HEK293T (cell line): ENCODE results near the gene CMAS.
"Not testable (repeated sequence)": the region's sequence is repeated elsewhere in the genome, so short reads cannot be mapped to it uniquely, and the experiment has no call there.

Source experiments
- CTCF ChIA-PET: fragments of 350-600 bp; formaldehyde crosslinking; extraction: SDS; loops from one replicate; lab custom pipeline; 2021; ENCODE audit warnings: antibody characterized with exemption, inconsistent platforms; lab: Yijun Ruan, JAX
- POLR2A ChIA-PET: fragments of 350-600 bp; formaldehyde crosslinking; extraction: SDS; loops from one replicate; lab custom pipeline; 2020; ENCODE audit warnings: antibody characterized with exemption, inconsistent platforms; lab: Yijun Ruan, JAX
- DNase-seq: peaks from one replicate; pipeline ENCODE4 v3.0.0; 2012; ENCODE audit warnings: mixed read lengths; ENCODE audit errors: extremely low spot score
- ARNT ChIP-seq: fragments of 450-650 bp; IDR thresholded peaks from 2 replicates; pipeline ENCODE4 v1.6.1; 2017; ENCODE audit warnings: mild to moderate bottlenecking
- BHLHE40 ChIP-seq: fragments of 450-650 bp; IDR thresholded peaks from 2 replicates; pipeline ENCODE4 v1.6.1; 2016; ENCODE audit warnings: mild to moderate bottlenecking, moderate library complexity, borderline replicate concordance
- CTBP1 ChIP-seq: fragments of 450-650 bp; IDR thresholded peaks from 2 replicates; pipeline ENCODE4 v1.6.1; 2016; ENCODE audit warnings: borderline replicate concordance
- ELF4 ChIP-seq: fragments of 450-650 bp; IDR thresholded peaks from 2 replicates; pipeline ENCODE4 v1.6.1; 2017; ENCODE audit warnings: antibody characterized with exemption
- FOXA1 ChIP-seq: fragments of 450-650 bp; IDR thresholded peaks from 2 replicates; pipeline ENCODE4 v1.6.1; 2016; ENCODE audit warnings: mild to moderate bottlenecking
- FOXK2 ChIP-seq: fragments of 450-650 bp; IDR thresholded peaks from 2 replicates; pipeline ENCODE4 v1.6.1; 2016; ENCODE audit warnings: mild to moderate bottlenecking
- FOXM1 ChIP-seq: fragments of 450-650 bp; IDR thresholded peaks from 2 replicates; pipeline ENCODE4 v1.6.1; 2017; ENCODE audit warnings: mild to moderate bottlenecking, borderline replicate concordance
- HDGF ChIP-seq: fragments of 450-650 bp; IDR thresholded peaks from 2 replicates; pipeline ENCODE4 v1.6.1; 2017; ENCODE audit warnings: antibody characterized with exemption, borderline replicate concordance
- L3MBTL2 ChIP-seq: fragments of 450-650 bp; conservative IDR thresholded peaks from 2 replicates; pipeline ENCODE4 v1.6.1; 2016; ENCODE audit warnings: mild to moderate bottlenecking
- LEF1 ChIP-seq: fragments of 450-650 bp; IDR thresholded peaks from 2 replicates; pipeline ENCODE4 v1.6.1; 2017; ENCODE audit warnings: mild to moderate bottlenecking, borderline replicate concordance
- NFRKB ChIP-seq: fragments of 450-650 bp; IDR thresholded peaks from 2 replicates; pipeline ENCODE4 v1.6.1; 2016; ENCODE audit warnings: mild to moderate bottlenecking, moderate library complexity
- PKNOX1 ChIP-seq: fragments of 450-650 bp; IDR thresholded peaks from 2 replicates; pipeline ENCODE4 v1.6.1; 2016
- SP1 ChIP-seq: fragments of 450-650 bp; IDR thresholded peaks from 2 replicates; pipeline ENCODE4 v1.6.1; 2017
- SUZ12 ChIP-seq: fragments of 450-650 bp; IDR thresholded peaks from 2 replicates; pipeline ENCODE4 v1.6.1; 2016; ENCODE audit warnings: mild to moderate bottlenecking
- TARDBP ChIP-seq: fragments of 450-650 bp; IDR thresholded peaks from 2 replicates; pipeline ENCODE4 v1.6.1; 2016
- ZNF384 ChIP-seq: fragments of 450-650 bp; IDR thresholded peaks from 2 replicates; pipeline ENCODE4 v1.6.1; 2016

CMAS gene

GRCh38 chr12:22014783-22015144 is 31.3 kb upstream of the CMAS start:
- ChIA-PET POLR2A (no interaction called here), CTCF (interaction anchor here (0.5 kb wide), 1 partner anchor 317 kb away, joined by 4 read pairs; no protein-coding TSS in a partner anchor)
- no peak for TF ChIP-seq HDGF
- TF ChIP-seq SUZ12 = no peak
- TF ChIP-seq L3MBTL2 = no peak
- no peak for TF ChIP-seq FOXA1
- no peak for TF ChIP-seq ELF4
- TF ChIP-seq TARDBP = no peak
- TF ChIP-seq NFRKB = no peak
- no peak for TF ChIP-seq SP1
- TF ChIP-seq FOXK2 = no peak
- TF ChIP-seq ZNF384 = no peak
- TF ChIP-seq ARNT = no peak
- no peak for TF ChIP-seq CTBP1
- no peak for TF ChIP-seq PKNOX1
- TF ChIP-seq FOXM1 = no peak
- no peak for TF ChIP-seq BHLHE40
- no peak for DNase-seq

- no peak for DNase-seq
- no peak for TF ChIP-seq PKNOX1
- TF ChIP-seq BHLHE40 = no peak
- TF ChIP-seq SP1 = no peak
- TF ChIP-seq FOXA1 = no peak
- TF ChIP-seq ZNF384 = no peak
- TF ChIP-seq ELF4 = no peak
- TF ChIP-seq FOXK2 = no peak
- no peak for TF ChIP-seq ARNT
- TF ChIP-seq L3MBTL2 = no peak
- TF ChIP-seq SUZ12 = no peak
- no peak for TF ChIP-seq NFRKB
- no peak for TF ChIP-seq HDGF
- no peak for TF ChIP-seq TARDBP
- no peak for TF ChIP-seq CTBP1
- TF ChIP-seq LEF1 = no peak
- TF ChIP-seq FOXM1 = no peak
- POLR2A ChIA-PET = interaction anchor here (0.8 kb wide), 1 partner anchor 27 kb away, joined by 3 read pairs; no protein-coding TSS in a partner anchor
- CTCF ChIA-PET = interaction anchor here (0.7 kb wide), 1 partner anchor 64 kb away, joined by 3 read pairs; no protein-coding TSS in a partner anchor
These were observed 29.0 kb upstream of the CMAS start for GRCh38 chr12:22016982-22017381.

- ChIA-PET POLR2A (no interaction called here), CTCF (interaction anchor here (0.6 to 1.2 kb wide), 5 partner anchors 17 to 393 kb away, joined by 3 to 7 read pairs (median 3); no protein-coding TSS in a partner anchor)
- peak; percentile 49 for TF ChIP-seq PKNOX1
- TF ChIP-seq FOXM1 = no peak
- DNase-seq = no peak
These were observed 27.2 kb upstream of the CMAS start for GRCh38 chr12:22018860-22019259.

- POLR2A ChIA-PET = not testable (repeated sequence)
These were observed 22.5 kb upstream of the CMAS start for GRCh38 chr12:22023489-22023888.

GRCh38 chr12:22029491-22029890 is 16.5 kb upstream of the CMAS start:
- no peak for DNase-seq
- POLR2A ChIA-PET = no interaction called here
- CTCF ChIA-PET = no interaction called here
- TF ChIP-seq ARNT = no peak
- TF ChIP-seq BHLHE40 = no peak
- no peak for TF ChIP-seq PKNOX1
- no peak for TF ChIP-seq CTBP1
- TF ChIP-seq ZNF384 = no peak
- TF ChIP-seq FOXA1 = no peak
- no peak for TF ChIP-seq SUZ12
- no peak for TF ChIP-seq TARDBP
- TF ChIP-seq FOXM1 = no peak
- TF ChIP-seq SP1 = no peak
- no peak for TF ChIP-seq L3MBTL2

More at GRCh38 chr12:22023489-22023888, 22.5 kb upstream of the CMAS start:
- DNase-seq, CTCF ChIA-PET: not testable (repeated sequence)

GRCh38 chr12:22029991-22030390 is 16.0 kb upstream of the CMAS start:
- POLR2A ChIA-PET = no interaction called here
- DNase-seq = no peak
- CTCF ChIA-PET = no interaction called here

More at GRCh38 chr12:22029991-22030390, 16.0 kb upstream of the CMAS start:
- TF ChIP-seq BHLHE40 (no peak), NFRKB (no peak), ZNF384 (no peak), CTBP1 (no peak), SP1 (no peak), PKNOX1 (no peak), FOXK2 (no peak), FOXA1 (no peak), SUZ12 (no peak)
